Hematopoietic multipotent progenitor cell treated with erythropoietin and hydrocortisone succinate and interleukin-3 and kit ligand, for 8 days (in vitro differentiated cells): ENCODE results near the gene MAP2K1.

ENCODE experiments used
- DNase-seq: peaks from one replicate; pipeline ENCODE4 v3.0.0-alpha.2; 2015

Gene MAP2K1

GRCh38 chr15:66394472-66394871, 7.8 kb downstream of the MAP2K1 start:
- DNase-seq, result peak; percentile 26

DNA sequence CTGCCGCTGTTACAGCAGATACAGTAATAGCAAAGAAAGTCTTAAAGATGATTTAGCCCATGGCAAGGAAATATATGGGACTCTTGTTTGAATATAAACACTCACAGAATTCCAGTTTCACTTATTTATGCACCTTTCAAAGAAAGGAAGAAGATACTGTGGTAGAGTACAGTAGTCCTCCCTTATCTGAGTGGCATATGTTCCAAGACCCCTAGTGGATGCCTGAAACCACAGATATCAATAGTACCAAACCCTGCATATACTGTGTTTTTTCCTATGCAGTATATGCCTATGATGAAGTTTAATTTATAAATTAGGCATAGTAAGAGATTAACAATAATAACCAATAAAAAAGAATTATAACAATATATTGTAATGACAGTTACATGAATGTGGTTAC, 8.2 kb downstream of the MAP2K1 start:
- peak; percentile 77 for DNase-seq

DNA sequence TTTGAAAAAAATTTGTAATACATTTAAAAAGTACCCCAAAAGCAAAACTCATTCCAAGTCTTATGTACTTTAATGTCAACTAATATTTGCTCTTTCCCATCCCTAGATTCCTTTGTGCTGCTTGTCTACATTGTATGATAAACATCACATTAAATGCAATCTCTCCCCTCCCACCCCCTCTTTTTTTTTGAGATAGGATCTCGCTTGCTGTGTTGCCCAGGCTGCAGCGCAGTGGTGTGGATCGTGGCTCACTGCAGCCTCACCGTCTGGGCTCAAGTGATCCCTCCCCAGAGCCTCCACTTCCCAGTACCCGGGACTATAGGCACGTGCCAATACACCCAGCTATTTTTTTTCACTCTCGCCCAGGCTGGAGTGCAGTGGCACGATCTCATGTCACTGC, 12.6 kb downstream of the MAP2K1 start:
- no peak for DNase-seq

- no peak for DNase-seq
Measured at GRCh38 chr15:66400351-66400774, 13.7 kb downstream of the MAP2K1 start.

DNA sequence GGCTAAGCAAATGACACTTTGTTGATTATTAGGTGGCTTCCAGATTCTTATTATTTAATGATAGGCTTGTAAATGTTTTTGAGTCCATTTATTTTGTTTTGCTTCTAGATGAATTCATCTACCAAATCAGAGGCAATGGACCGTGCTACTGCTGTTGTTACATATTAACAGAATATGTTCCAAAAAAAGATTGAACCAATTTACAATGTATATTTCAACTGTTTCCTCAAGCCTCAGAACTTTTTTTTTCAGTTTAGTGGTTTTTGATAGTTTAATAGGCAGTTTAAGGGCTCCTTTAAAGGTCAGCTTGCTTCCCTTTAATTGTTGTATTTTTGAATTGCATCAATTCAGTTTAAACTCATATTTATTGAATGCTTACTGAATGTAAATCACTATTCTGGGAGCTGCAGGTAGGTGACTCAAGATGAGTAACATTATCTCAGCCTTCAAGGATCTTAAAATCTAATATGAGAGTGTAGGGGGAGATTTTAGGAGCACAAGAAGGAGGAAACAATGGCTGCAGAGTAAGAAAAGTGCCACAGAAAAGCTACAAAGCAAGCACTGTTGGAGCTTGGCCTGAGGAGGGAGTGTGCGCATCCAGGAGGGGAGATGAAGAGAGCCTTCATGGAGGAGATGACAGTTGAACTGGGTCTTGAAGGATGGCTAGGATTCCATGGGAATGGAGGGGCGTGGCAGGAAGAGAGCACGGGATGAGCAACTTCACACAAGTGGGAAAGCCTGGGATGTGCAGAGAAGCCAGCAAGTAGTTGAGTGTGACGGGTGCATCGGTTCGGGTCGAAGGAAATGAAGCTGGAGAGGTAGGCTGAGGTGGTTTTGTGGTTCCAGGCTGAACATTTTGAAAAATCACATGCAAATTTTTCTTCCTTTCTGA, 14.7 kb downstream of the MAP2K1 start:
- DNase-seq, result no peak

GRCh38 chr15:66402761-66403284, 16.1 kb downstream of the MAP2K1 start:
- DNase-seq, result no peak

- DNase-seq, result no peak
Measured at GRCh38 chr15:66403323-66403722, 16.6 kb downstream of the MAP2K1 start.

DNA sequence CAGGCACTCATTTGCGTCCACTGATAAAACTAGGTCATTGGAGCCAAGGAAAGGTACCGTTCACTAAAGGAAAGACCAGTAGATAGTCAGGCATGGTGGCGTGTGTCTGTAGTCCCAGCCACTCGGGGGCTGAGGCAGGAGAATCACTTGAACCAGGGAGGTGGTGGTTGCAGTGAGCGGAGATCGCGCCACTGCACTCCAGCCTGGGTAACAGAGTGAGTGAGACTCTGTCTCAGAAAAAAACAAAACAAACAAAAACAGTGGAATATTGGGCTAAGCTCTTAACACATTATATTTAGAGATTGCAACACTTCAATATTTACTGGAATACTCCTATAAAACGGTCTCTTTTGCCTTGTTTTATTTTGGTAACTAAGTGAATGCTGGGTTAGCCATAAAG, 17.4 kb downstream of the MAP2K1 start:
- DNase-seq, result no peak

DNA sequence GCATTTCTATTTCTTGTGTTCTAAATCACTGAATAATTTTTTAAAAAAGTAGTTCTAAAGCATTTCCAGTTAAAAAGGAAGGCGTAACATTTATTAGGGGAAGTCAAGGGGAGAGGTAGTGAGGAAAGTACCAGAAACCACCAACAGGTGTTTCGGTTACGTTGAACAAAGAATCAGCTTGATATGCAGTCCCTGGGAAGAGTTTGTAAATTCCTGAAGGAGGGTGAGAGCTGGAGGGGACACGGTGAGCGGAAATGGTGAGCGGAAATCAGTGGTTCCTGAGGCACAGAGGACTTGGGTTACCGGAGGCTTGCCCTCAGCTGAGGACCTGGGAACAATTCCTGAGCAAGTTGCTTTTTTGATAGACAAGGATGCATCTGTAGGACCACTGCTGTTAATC, 17.8 kb downstream of the MAP2K1 start:
- DNase-seq, result no peak

- DNase-seq, result no peak
Measured at GRCh38 chr15:66405007-66405406, 18.3 kb downstream of the MAP2K1 start.

- no peak for DNase-seq
Measured at GRCh38 chr15:66405615-66406014, 18.9 kb downstream of the MAP2K1 start.

DNA sequence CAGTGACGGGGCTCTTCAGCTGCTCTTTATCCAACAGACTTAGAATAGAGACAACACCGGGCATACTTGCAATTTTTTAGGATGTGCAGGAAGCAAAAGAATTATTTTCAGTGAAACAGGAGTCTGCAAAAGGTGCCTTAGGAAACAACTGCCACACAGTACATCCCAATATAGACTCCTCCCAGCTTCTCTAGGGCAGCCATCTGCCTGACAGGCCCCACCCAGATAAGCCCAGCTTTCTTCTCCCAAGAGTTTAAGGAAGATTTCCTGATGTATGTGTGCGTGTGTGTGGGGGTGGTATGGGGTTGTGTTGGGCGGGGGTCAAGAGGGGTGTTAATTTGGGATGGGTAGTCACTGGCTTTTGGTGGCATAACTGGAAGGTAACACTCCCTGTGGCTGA, 21.5 kb downstream of the MAP2K1 start:
- DNase-seq, result peak; percentile 56

- no peak for DNase-seq
Measured at GRCh38 chr15:66408675-66409282, 22.1 kb downstream of the MAP2K1 start.

DNA sequence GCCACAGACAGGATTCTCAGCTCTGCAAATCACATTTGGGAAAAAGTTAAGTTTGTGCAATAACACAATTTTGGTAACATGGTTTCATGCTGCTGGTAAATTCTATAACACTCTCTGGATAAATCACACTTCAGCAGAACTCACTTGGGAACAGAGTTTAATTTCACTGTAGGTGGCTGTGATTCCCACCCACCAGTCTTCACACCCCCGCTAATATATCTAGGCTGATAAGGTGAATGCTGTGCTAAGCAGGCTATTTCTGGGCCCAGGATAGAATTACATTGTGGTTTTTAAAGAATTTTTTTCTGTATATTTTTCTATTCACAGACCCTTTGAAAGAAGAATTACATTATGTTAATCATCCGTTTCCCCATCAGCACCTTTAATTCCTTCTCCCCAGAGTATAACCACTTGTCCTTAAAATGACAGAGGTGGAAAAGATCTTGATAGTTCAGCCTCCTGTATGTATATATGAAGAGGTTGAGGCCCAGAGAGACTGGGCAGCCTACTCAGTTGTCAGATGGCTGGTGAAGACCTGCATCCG, 22.9 kb downstream of the MAP2K1 start:
- DNase-seq, result no peak

GRCh38 chr15:66411190-66411589, 24.5 kb downstream of the MAP2K1 start:
- no peak for DNase-seq

DNA sequence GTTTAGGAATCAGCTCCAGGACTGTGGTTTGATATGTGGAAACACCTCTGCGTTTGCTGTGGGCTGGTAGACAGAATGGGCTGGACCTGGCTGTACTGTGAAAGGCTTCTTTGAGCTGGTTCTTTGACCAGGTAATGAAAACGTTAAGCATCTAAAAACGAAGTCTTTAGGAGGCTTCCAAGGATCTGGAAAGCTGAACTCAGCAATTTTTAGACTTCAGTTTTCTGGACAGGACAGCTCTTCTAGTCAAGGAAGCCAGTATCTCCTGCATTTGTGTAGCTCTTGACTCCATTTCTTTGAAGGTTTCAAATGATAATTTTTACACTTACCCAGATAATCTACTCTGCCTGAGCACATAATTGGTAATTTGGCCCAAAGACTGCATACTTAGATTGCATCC, 25.5 kb downstream of the MAP2K1 start:
- DNase-seq, result no peak

- DNase-seq, result no peak
Measured at GRCh38 chr15:66413579-66413978, 26.9 kb downstream of the MAP2K1 start.

GRCh38 chr15:66415360-66415759, 28.6 kb downstream of the MAP2K1 start:
- no peak for DNase-seq

- no peak for DNase-seq
Measured at GRCh38 chr15:66417736-66418135, 31.0 kb downstream of the MAP2K1 start.

- DNase-seq, result no peak
Measured at GRCh38 chr15:66419471-66419870, 32.8 kb downstream of the MAP2K1 start.

- DNase-seq, result no peak
Measured at GRCh38 chr15:66422347-66422746, 35.6 kb downstream of the MAP2K1 start.

- no peak for DNase-seq
Measured at GRCh38 chr15:66423149-66423548, 36.4 kb downstream of the MAP2K1 start.

- no peak for DNase-seq
Measured at GRCh38 chr15:66424963-66425612, 38.4 kb downstream of the MAP2K1 start.
